RPMI7951 (cell line): ENCODE data around the gene RPS19. TPM values are rescaled to one million over a fixed set of nuclear protein-coding genes. Genes with fewer than 3 reads are reported as not detected.

Experiments
- DNase-seq: peaks from one replicate; pipeline ENCODE4 v3.0.0-alpha.2; 2012; ENCODE audit warnings: low read depth
- total RNA-seq: library from RNA; depleted of rRNA; stranded (reverse); fragments of >200 nt; shearing (Covaris generic); gene quantifications from 2 replicates; pipeline ENCODE4 v1.2.3, GENCODE V29; 2014

The RPS19 gene
- total RNA-seq, 1 experiment from 2014 or later = 1,675 TPM

- no peak for DNase-seq
These were observed 19.0 kb downstream of the RPS19 start for GRCh38 chr19:41879080-41879479.

GRCh38 chr19:41879670-41880328 is 19.7 kb downstream of the RPS19 start:
- DNase-seq = no peak

- DNase-seq = no peak
These were observed 20.3 kb downstream of the RPS19 start for GRCh38 chr19:41880329-41880708.

GRCh38 chr19:41882568-41883462 is 22.8 kb downstream of the RPS19 start, which contains the start of gene ARHGEF1:
Gene ARHGEF1, plus strand, starts transcription at chr19:41883184. Its CDS starts 4,899 bp downstream, at chr19:41888083.
- peak; percentile 56 for DNase-seq

DNA sequence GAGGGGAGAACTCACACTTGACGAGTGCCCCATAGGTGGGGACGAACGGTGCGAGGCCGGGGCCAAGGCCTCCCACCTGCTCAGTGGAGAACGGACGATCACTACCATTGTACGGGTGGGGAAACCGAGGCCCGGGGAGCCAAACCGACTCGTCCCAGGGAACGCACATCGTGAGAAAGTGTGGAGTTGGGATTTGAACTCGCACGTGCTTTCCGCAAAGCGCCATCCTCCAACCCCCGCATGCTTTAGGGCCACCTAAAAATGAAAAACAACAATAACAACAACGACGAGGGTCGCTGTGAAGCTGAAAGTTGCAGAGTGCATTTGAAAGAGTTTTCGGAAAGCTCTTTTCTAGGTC is 23.4 kb downstream of the RPS19 start:
- DNase-seq = no peak

DNA sequence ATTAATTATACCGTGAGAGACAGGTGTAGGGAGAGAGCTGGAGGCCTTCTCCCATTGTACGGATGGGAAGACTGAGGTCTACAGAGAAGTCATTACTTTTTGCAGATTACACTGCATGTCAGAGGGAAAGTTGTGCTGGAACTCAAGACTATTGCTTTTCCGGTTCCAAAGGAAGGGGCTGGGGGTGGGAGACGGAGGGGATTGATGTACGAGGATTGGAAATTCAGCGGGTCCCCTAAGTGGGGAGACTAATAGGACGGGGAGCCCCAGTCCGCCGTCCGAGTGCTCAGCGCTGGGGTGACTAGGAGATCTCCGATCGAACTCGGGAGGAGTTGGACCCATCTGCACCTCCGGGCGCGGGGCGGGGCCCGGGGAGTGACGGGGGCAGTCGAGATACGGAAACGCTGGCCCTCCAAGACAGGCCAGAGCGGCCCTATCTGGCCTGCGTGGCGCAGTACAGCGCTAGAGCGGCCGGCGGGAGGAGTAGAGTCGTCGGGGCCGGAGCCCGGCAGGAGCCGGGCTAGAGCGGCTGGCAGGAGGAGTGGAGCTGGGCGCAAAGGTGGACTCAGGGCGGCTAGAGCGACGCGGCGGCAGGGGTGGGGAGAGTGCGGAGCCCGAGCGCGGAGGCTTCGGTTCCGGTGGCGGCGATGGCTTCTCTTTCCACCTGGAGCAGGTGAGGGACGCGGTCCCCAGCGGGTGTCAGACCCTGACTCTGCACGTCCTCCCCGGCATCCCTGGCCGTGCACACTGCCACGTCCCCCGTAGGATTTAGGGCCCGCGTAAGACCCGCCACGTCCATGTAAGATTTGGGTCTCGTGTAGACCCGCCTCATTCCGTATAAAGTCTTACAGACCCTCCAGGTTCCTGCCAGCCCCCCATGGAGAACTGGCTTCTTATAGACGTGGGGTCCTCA is 24.0 kb downstream of the RPS19 start:
- peak; percentile 97 for DNase-seq

DNA sequence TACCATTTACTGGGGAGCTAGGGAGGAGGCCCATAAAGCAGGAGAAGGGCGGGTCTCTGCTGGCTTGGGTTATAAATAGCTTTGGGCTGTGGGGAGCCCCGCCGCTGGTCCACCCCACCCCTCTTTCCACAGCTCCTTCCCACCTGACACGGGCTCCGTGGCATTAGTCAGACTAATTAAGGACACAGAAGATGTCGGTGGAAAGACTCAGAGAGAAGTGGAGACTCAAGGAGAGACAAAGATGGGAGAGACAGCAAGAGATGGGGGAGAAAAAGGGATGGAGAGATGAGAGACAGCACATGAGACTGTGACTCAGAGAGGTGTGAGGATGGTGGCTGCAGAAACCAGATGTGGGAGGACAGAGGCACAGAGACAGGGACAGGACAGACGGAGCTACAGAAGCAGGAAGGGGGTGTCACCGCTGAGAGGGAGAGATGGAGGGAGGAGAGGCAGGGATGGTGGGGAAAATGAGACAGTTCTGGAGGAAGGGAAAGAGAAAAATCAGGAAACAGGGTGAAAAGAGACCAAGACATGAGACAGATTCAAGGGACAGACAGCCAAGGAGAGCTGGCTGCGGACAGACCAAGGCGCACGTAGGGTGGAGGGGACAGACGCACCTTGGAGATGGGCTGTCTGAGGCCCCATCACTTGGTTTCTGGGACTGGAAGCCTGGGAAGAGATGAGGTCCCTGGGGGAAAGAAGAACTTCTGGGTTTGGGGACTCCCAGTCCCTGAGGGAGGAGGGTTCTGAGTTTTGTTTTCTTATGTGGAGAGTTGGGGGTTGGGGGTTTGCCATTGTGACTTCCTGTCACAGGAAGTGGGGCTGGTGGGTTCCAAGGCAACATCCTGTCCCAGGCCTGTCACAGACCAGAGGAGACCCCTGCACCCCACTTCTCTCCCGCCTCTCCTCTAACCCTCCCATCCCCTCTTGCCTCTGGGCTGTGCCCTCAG is 27.0 kb downstream of the RPS19 start:
- no peak for DNase-seq

DNA sequence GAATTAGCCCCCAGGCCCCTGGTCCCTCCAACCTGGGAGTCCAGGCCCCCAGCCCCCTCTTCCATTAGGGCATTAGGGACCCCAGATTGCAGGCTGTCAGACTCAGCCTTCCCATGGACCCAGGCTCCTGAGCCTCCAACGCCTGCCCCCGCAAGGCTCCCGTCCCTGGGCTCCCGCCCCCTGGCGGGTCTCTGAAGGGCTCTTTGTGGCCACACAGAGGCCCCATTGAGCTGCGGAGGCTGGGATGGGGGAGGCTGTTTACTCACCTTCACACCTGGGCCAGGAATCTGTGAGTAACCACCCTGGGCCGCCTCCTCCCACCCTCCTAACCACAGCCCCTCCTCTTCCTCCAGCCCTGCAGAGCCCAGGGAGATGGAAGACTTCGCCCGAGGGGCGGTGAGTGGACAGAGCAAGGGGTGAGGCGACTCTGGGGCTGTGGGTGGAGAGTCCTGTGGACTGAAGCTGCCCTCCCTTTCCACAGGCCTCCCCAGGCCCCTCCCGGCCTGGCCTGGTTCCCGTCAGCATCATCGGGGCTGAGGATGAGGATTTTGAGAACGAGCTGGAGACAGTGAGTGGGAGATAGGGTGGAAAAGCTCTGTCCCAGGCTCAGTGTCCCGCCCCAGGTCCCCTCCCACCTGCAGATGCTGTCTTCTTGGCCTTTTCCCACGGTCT is 27.8 kb downstream of the RPS19 start:
- peak; percentile 81 for DNase-seq

GRCh38 chr19:41888926-41889325 is 28.9 kb downstream of the RPS19 start:
- no peak for DNase-seq

DNA sequence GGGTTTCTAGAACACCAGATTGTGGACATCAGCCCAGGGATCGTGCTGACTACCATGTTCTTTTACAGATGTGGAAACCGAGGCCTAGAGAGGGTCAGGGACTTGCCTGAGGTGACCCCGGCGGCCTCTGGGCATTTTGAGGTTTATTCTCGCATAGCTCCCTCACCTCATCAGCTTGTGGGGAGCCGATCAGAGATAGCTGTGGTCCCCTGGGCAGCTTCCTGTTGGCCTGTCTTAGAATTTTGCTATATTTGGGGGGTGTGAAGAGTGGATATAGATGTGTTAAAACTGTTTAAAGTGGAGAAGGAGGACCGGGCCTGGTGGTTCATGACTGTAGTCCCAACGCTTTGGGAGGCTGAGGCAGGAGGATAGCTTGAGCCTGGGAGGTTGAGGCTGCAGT is 29.8 kb downstream of the RPS19 start:
- no peak for DNase-seq

GRCh38 chr19:41890936-41891335 is 30.9 kb downstream of the RPS19 start:
- DNase-seq = no peak

DNA sequence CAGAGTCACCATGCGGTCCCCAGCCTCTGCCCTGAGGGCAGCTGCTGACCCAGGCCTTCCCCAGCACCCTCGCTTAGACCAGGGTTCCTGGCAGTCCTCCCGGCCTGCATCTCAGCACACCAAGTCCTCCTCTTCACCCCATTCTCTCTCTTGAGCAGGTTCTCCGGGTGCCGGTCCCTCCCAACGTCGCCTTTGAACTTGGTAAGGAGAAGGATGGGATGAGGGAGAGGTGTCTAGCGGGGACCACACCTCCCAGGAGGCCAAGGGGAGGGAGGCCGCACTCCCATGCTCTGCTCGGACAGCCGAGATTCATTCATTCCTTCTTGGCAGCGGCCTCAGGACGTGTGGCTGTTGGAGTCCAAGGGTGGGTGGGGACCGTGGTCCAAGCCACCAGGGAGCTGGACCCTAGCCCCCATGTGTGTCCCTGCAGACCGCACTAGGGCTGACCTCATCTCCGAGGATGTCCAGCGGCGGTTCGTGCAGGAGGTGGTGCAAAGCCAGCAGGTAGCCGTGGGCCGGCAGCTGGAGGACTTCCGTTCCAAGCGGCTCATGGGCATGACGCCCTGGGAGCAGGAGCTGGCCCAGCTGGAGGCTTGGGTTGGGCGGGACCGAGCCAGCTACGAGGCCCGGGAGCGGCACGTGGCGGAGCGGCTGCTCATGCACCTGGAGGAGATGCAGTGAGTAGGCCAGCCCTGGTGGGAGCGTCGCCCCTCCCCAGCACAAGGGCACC is 32.3 kb downstream of the RPS19 start:
- no peak for DNase-seq

GRCh38 chr19:41893899-41894298 is 33.8 kb downstream of the RPS19 start:
- DNase-seq = peak; percentile 32

GRCh38 chr19:41894350-41894749 is 34.3 kb downstream of the RPS19 start:
- DNase-seq = no peak

DNA sequence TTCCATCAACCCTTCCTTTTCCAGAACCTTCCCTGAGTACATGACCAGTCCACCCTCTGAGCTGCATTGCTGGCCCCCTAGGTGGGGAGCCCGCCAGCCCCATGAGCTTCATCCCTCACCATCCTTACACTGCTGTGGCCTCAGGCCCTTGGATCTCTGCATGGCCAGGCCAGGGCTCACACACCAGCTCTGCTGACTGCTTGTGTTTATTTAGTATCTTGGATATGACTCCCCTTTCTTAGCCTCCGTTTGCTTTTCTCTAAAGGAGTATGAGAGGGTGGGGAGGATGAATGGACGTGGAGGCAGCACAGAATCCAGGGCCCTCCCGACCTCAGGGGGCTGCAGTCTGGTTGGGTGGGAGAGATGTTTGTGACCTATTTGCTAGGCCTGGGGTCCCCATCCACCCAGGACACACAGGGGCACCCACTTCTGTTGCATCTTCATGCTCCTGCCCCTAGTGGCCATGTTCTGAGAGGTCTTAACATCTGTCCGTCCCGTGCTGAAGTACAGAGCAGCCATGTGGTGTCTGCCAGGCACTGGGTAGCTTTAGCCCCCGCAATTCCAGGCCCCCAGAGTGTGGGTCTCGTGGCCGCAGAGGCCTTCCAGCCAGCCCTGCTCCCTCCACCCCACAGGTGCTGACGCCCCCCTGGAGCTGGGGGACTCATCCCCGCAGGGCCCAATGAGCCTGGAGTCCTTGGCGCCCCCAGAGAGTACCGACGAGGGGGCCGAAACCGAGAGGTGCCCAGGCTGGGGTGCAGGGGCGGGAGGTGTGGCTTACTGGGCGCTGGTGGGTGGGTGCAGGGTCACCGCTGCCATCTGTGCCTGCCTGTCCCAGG is 35.9 kb downstream of the RPS19 start:
- no peak for DNase-seq

DNA sequence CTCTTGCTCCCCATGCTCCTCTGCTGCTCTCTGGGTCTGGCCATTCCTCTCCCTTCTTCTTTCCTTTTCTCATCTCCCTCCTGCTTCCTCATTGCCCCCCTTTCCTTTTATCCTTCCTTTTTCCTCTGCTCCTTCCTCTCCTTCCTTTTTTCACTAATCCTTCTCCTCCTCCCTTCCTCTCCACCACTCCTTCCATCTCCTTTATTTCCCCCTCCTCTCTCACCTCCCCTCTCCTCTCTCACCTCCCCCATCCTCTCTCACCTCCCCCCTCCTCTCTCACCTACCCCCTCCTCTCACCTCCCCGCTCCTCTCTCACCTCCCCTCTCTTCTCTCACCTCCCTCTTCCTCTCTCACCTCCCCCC is 36.5 kb downstream of the RPS19 start:
- DNase-seq = no peak

- DNase-seq = no peak
These were observed 37.1 kb downstream of the RPS19 start for GRCh38 chr19:41897181-41897580.

DNA sequence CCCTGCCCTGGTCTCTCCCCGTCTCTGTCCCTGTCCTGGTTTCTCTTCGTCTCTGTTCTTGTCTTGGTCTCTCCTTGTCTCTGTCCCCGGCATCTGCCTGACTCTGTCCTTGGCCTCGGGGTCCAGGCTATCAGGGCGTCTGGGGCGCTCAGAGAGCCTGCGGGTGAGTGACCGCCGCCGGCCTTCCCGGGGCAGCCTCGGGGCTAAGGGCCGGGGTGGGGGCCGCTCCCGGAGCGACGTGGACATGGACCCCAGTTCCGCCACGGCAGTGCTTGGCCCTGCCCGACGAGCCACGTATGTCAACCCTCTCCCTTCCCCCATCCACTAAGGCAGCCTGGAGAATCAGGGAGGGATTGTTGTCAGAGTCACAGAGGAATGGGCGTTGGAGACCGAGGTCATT is 37.8 kb downstream of the RPS19 start:
- DNase-seq = no peak

- DNase-seq = no peak
These were observed 38.2 kb downstream of the RPS19 start for GRCh38 chr19:41898235-41898634.
